Thymus (tissue), 11 donors: ENCODE data around the gene CCDC3. TPM values are rescaled to one million over a fixed set of nuclear protein-coding genes. Genes with fewer than 3 reads are reported as not detected.

Experiments
- DNase-seq, 9 donors: peaks; one replicate each; pipeline ENCODE4 v3.0.0-alpha.2; 2013; ENCODE audit warnings: low spot score in 9 of 9, low read depth in 6 of 9, missing footprints in 1 of 9
- H3K27ac ChIP-seq, 2 donors: one replicate each; pipeline ENCODE4 v1.5.1; 2013; ENCODE audit warnings: control low read depth in 1 of 2, low read depth in 1 of 2, low read length in 1 of 2, mild to moderate bottlenecking in 1 of 2, moderate library complexity in 1 of 2
- H3K27me3 ChIP-seq, 2 donors: one replicate each; pipeline ENCODE4 v1.5.1; 2013; ENCODE audit warnings: low read length in 1 of 2; ENCODE audit not compliant: control insufficient read depth in 2 of 2, insufficient read depth in 1 of 2
- H3K36me3 ChIP-seq, 2 donors: one replicate each; pipeline ENCODE4 v1.5.1; 2013; ENCODE audit warnings: low read length in 1 of 2, mild to moderate bottlenecking in 1 of 2, moderate library complexity in 1 of 2; ENCODE audit not compliant: control insufficient read depth in 2 of 2, insufficient read depth in 2 of 2
- H3K4me1 ChIP-seq, 2 donors: one replicate each; pipeline ENCODE4 v1.5.1; 2013; ENCODE audit warnings: low read length in 2 of 2; ENCODE audit not compliant: control insufficient read depth in 2 of 2, insufficient read depth in 2 of 2
- H3K4me3 ChIP-seq, 2 donors: one replicate each; pipeline ENCODE4 v1.5.1; 2013; ENCODE audit warnings: low read length in 2 of 2, control low read depth in 1 of 2, mild to moderate bottlenecking in 1 of 2
- H3K9me3 ChIP-seq, 2 donors: one replicate each; pipeline ENCODE4 v1.5.1; 2013; ENCODE audit warnings: low read length in 1 of 2, mild to moderate bottlenecking in 1 of 2; ENCODE audit not compliant: control insufficient read depth in 2 of 2, insufficient read depth in 1 of 2
- WGBS: extraction: QIAGEN DNeasy Blood & Tissue Kit; methylation state at CpG from one replicate; pipeline ENCODE4 v1.1.7; 2013; 5-methylcytosine and 5-hydroxymethylcytosine counted together
- polyA plus RNA-seq: library from polyadenylated mRNA; stranded (reverse); fragments of 200-250 nt; gene quantifications from one replicate; pipeline ENCODE4 v1.2.3, GENCODE V29; 2013
- total RNA-seq: library from RNA; stranded (reverse); fragments of 120-200 nt; gene quantifications from one replicate; pipeline ENCODE4 v1.2.4, GENCODE V29; 2013
- donor health status: healthy.

The CCDC3 gene
- total and polyA plus RNA-seq, 2 donors, result 17.3 to 52.4 TPM

- Histone ChIP-seq H3K36me3 (no peaks in the 10 kb centered on the region), H3K27ac (no peak overlapping the region), H3K4me3 (no peak overlapping the region), H3K9me3 (no peaks in the 10 kb centered on the region), H3K27me3 (no peaks in the 10 kb centered on the region), H3K4me1 (peaks cover 0 to 8% of the 10 kb centered on the region in 2 donors)
- 84% methylated on average over 5 of the region's 5 CpGs for WGBS
- DNase-seq, result no peak
These were observed 55.7 kb downstream of the CCDC3 start for GRCh38 chr10:12945690-12946359.

- Histone ChIP-seq H3K27ac (no peak overlapping the region), H3K27me3 (no peaks in the 10 kb centered on the region), H3K36me3 (no peaks in the 10 kb centered on the region), H3K4me1 (peaks cover 0 to 5% of the 10 kb centered on the region in 2 donors), H3K4me3 (no peak overlapping the region), H3K9me3 (no peaks in the 10 kb centered on the region)
- 93% methylated on average over 1 of the region's 1 CpG for WGBS
- no peak for DNase-seq
These were observed 56.6 kb downstream of the CCDC3 start for GRCh38 chr10:12944931-12945330.

- Histone ChIP-seq H3K27me3 (no peaks in the 10 kb centered on the region), H3K9me3 (no peaks in the 10 kb centered on the region), H3K36me3 (no peaks in the 10 kb centered on the region), H3K27ac (no peak overlapping the region), H3K4me3 (no peak overlapping the region), H3K4me1 (peaks cover 0 to 3% of the 10 kb centered on the region in 2 donors)
- DNase-seq, result no peak
- WGBS, result 95% methylated on average over 5 of the region's 5 CpGs
These were observed 58.1 kb downstream of the CCDC3 start for GRCh38 chr10:12943425-12943824.

GRCh38 chr10:12941966-12942365 is 59.5 kb downstream of the CCDC3 start:
- no peaks in the 10 kb centered on the region for H3K27me3 ChIP-seq
- 96% methylated on average over 1 of the region's 1 CpG for WGBS
- no peak overlapping the region for H3K4me3 ChIP-seq

GRCh38 chr10:12940791-12941190 is 60.7 kb downstream of the CCDC3 start:
- Histone ChIP-seq H3K36me3 (no peaks in the 10 kb centered on the region), H3K9me3 (no peaks in the 10 kb centered on the region), H3K4me3 (no peak overlapping the region), H3K27me3 (no peaks in the 10 kb centered on the region), H3K4me1 (no peaks in the 10 kb centered on the region), H3K27ac (no peak overlapping the region)
- DNase-seq, result no peak
- 81% methylated on average over 5 of the region's 5 CpGs for WGBS

More at GRCh38 chr10:12941966-12942365, 59.5 kb downstream of the CCDC3 start:
- H3K36me3 ChIP-seq, result no peaks in the 10 kb centered on the region
- H3K4me1 ChIP-seq, result no peaks in the 10 kb centered on the region
- no peaks in the 10 kb centered on the region for H3K9me3 ChIP-seq
- DNase-seq, result no peak
- H3K27ac ChIP-seq, result no peak overlapping the region

GRCh38 chr10:12938271-12938670 is 63.2 kb downstream of the CCDC3 start:
- H3K4me1 ChIP-seq, result no peaks in the 10 kb centered on the region
- no peak overlapping the region for H3K27ac ChIP-seq
- no peaks in the 10 kb centered on the region for H3K36me3 ChIP-seq
- no peaks in the 10 kb centered on the region for H3K9me3 ChIP-seq
- DNase-seq, result no peak
- H3K4me3 ChIP-seq, result no peak overlapping the region
- WGBS, result 69% methylated on average over 4 of the region's 4 CpGs
- no peaks in the 10 kb centered on the region for H3K27me3 ChIP-seq

GRCh38 chr10:12937527-12937926 is 64.0 kb downstream of the CCDC3 start:
- no peak overlapping the region for H3K4me3 ChIP-seq
- H3K9me3 ChIP-seq, result no peaks in the 10 kb centered on the region
- DNase-seq, result no peak
- H3K27me3 ChIP-seq, result no peaks in the 10 kb centered on the region
- no peaks in the 10 kb centered on the region for H3K36me3 ChIP-seq
- no peaks in the 10 kb centered on the region for H3K4me1 ChIP-seq
- WGBS, result 89% methylated on average over 3 of the region's 3 CpGs
- H3K27ac ChIP-seq, result no peak overlapping the region

GRCh38 chr10:12934777-12935176 is 66.7 kb downstream of the CCDC3 start:
- Histone ChIP-seq H3K27me3 (no peaks in the 10 kb centered on the region), H3K9me3 (no peaks in the 10 kb centered on the region), H3K4me1 (no peaks in the 10 kb centered on the region), H3K4me3 (no peak overlapping the region), H3K27ac (no peak overlapping the region), H3K36me3 (no peaks in the 10 kb centered on the region)
- no peak for DNase-seq
- WGBS, result 98% methylated on average over 4 of the region's 4 CpGs

GRCh38 chr10:12929381-12929780 is 72.1 kb downstream of the CCDC3 start:
- 81% methylated on average over 2 of the region's 2 CpGs for WGBS

More at GRCh38 chr10:12929381-12929780, 72.1 kb downstream of the CCDC3 start:
- Histone ChIP-seq H3K9me3 (no peaks in the 10 kb centered on the region), H3K4me1 (no peaks in the 10 kb centered on the region), H3K4me3 (no peak overlapping the region), H3K36me3 (no peaks in the 10 kb centered on the region), H3K27ac (no peak overlapping the region), H3K27me3 (no peaks in the 10 kb centered on the region)
- DNase-seq, result no peak
